CD8-positive, alpha-beta memory T cell (primary cell): ENCODE measurements around the gene WIZ. TPM values are rescaled to one million over a fixed set of nuclear protein-coding genes. Genes with fewer than 3 reads are reported as not detected.
A peak's percentile ranks its signal among the peaks of the same experiment; 100 is the strongest.
"Not testable (repeated sequence)": the region's sequence is repeated elsewhere in the genome, so short reads cannot be mapped to it uniquely, and the experiment has no call there.

Experiments
- CTCF ChIA-PET: fragments of 350-600 bp; sonication (Branson Sonifier 250); formaldehyde crosslinking; loops from one replicate; lab custom pipeline; 2021; ENCODE audit warnings: antibody characterized with exemption; lab: Charles Lee
- POLR2A ChIA-PET: fragments of 350-600 bp; sonication (Branson Sonifier 250); formaldehyde crosslinking; loops from one replicate; lab custom pipeline; 2021; ENCODE audit warnings: antibody characterized with exemption; lab: Charles Lee
- DNase-seq, 5 donors: peaks; one replicate each; pipeline versions ENCODE4 v3.0.0 to v3.0.0-alpha.2; 2020 to 2022; ENCODE audit warnings: mixed read lengths in 1 of 5
- H3K27ac ChIP-seq: one replicate; pipeline ENCODE4 v1.7.0; 2013; ENCODE audit warnings: low read depth, mild to moderate bottlenecking, low read length, moderate library complexity
- H3K27me3 ChIP-seq: 2 replicates; pipeline ENCODE4 v1.7.0; 2013; ENCODE audit warnings: low read length, mild to moderate bottlenecking; ENCODE audit not compliant: insufficient read depth, poor library complexity, severe bottlenecking
- H3K36me3 ChIP-seq: 2 replicates; pipeline ENCODE4 v1.7.0; 2013; ENCODE audit warnings: mild to moderate bottlenecking, low read length, moderate library complexity; ENCODE audit not compliant: insufficient read depth
- H3K4me1 ChIP-seq: 2 replicates; pipeline ENCODE4 v1.7.0; 2013; ENCODE audit warnings: mild to moderate bottlenecking, low read length, moderate library complexity; ENCODE audit not compliant: insufficient read depth
- H3K4me3 ChIP-seq: 2 replicates; pipeline ENCODE4 v1.7.0; 2013; ENCODE audit warnings: mild to moderate bottlenecking, low read length
- H3K9me3 ChIP-seq: 2 replicates; pipeline ENCODE4 v1.7.0; 2013; ENCODE audit warnings: mild to moderate bottlenecking, low read length
- H3K27ac Mint-ChIP-seq, 8 donors: one replicate each; pipeline ENCODE4 v1.8.0; 2020 to 2021; ENCODE audit warnings: mixed read lengths in 8 of 8, mild to moderate bottlenecking in 6 of 8, inconsistent platforms in 3 of 8, moderate library complexity in 3 of 8
- H3K27me3 Mint-ChIP-seq, 2 donors: one replicate each; pipeline ENCODE4 v1.8.0; 2020 to 2021; ENCODE audit warnings: mixed read lengths in 2 of 2, mild to moderate bottlenecking in 1 of 2, moderate library complexity in 1 of 2
- H3K36me3 Mint-ChIP-seq, 3 donors: one replicate each; pipeline ENCODE4 v1.8.0; 2020 to 2021; ENCODE audit warnings: mixed read lengths in 3 of 3, inconsistent platforms in 1 of 3, mild to moderate bottlenecking in 1 of 3
- H3K4me1 Mint-ChIP-seq, 3 donors: one replicate each; pipeline ENCODE4 v1.8.0; 2020 to 2021; ENCODE audit warnings: mixed read lengths in 3 of 3, inconsistent platforms in 1 of 3, mild to moderate bottlenecking in 1 of 3
- H3K4me3 Mint-ChIP-seq, 7 donors: one replicate each; pipeline ENCODE4 v1.8.0; 2020 to 2021; ENCODE audit warnings: mixed read lengths in 7 of 7, mild to moderate bottlenecking in 6 of 7, moderate library complexity in 4 of 7, inconsistent platforms in 2 of 7
- H3K9me3 Mint-ChIP-seq, 5 donors: one replicate each; pipeline ENCODE4 v1.8.0; 2020 to 2022; ENCODE audit warnings: mixed read lengths in 5 of 5, mild to moderate bottlenecking in 3 of 5, moderate library complexity in 2 of 5, inconsistent platforms in 1 of 5
- polyA plus RNA-seq: library from polyadenylated mRNA; unstranded; fragments of 300-500 nt; fragmentation: Illumina TruSeq; gene quantifications from one replicate; pipeline ENCODE4 v1.2.3, GENCODE V29; 2021
- total RNA-seq, 2 experiments: library from RNA; stranded (reverse); gene quantifications; one replicate each; pipeline ENCODE4 v1.2.3, GENCODE V29; 2021

The WIZ gene
- total and polyA plus RNA-seq, 3 experiments from 2014 or later = 1.8 to 31.2 (median 28.9) TPM

- no peaks in the 10 kb centered on the region for H3K4me1 ChIP-seq
- ChIA-PET CTCF (interaction anchor here (1.2 kb wide), 1 partner anchor 21 kb away, joined by 4 read pairs; the partner anchor contains the start of gene AKAP8L), POLR2A (no interaction called here)
- H3K9me3 ChIP-seq = no peaks in the 10 kb centered on the region
- no peak overlapping the region for H3K4me3 ChIP-seq
- peaks cover 0 to 87% (median 12%) of the 10 kb centered on the region in 3 donors for H3K36me3 Mint-ChIP-seq
- no peaks in the 10 kb centered on the region for H3K27me3 ChIP-seq
- no peaks in the 10 kb centered on the region for H3K9me3 Mint-ChIP-seq
- no peak overlapping the region for H3K4me3 Mint-ChIP-seq
- peak overlapping the region in 2 of 8 donors; percentile 20 to 55 for H3K27ac Mint-ChIP-seq
- peaks cover 3 to 10% (median 8%) of the 10 kb centered on the region in 3 donors for H3K4me1 Mint-ChIP-seq
- peaks cover 41% of the 10 kb centered on the region for H3K36me3 ChIP-seq
- no peaks in the 10 kb centered on the region for H3K27me3 Mint-ChIP-seq
- DNase-seq = no peak
- no peak overlapping the region for H3K27ac ChIP-seq
These were observed 52.0 kb downstream of the WIZ start for GRCh38 chr19:15397782-15398181.

GRCh38 chr19:15397236-15397635, 52.5 kb downstream of the WIZ start:
- H3K4me3 Mint-ChIP-seq = no peak overlapping the region
- H3K27me3 Mint-ChIP-seq = no peaks in the 10 kb centered on the region
- H3K4me1 ChIP-seq = no peaks in the 10 kb centered on the region
- H3K9me3 ChIP-seq = no peaks in the 10 kb centered on the region
- ChIA-PET POLR2A (no interaction called here), CTCF (interaction anchor here (1.2 kb wide), 1 partner anchor 22 kb away, joined by 4 read pairs; the partner anchor contains the start of gene AKAP8L)
- peaks cover 0 to 84% (median 12%) of the 10 kb centered on the region in 3 donors for H3K36me3 Mint-ChIP-seq
- H3K27me3 ChIP-seq = no peaks in the 10 kb centered on the region
- DNase-seq = no peak
- no peak overlapping the region for H3K4me3 ChIP-seq
- H3K27ac ChIP-seq = no peak overlapping the region
- H3K27ac Mint-ChIP-seq = peak overlapping the region in 2 of 8 donors; percentile 20 to 55
- peaks cover 3 to 11% (median 8%) of the 10 kb centered on the region in 3 donors for H3K4me1 Mint-ChIP-seq
- no peaks in the 10 kb centered on the region for H3K9me3 Mint-ChIP-seq
- H3K36me3 ChIP-seq = peaks cover 35% of the 10 kb centered on the region

GRCh38 chr19:15396436-15396835, 53.3 kb downstream of the WIZ start:
- Mint-ChIP-seq H3K4me3 (no peak overlapping the region), H3K27me3 (no peaks in the 10 kb centered on the region), H3K36me3 (peaks cover 0 to 82% (median 12%) of the 10 kb centered on the region in 3 donors), H3K27ac (peak overlapping the region in 4 of 8 donors; percentile 29 to 83 (median 46)), H3K9me3 (no peaks in the 10 kb centered on the region), H3K4me1 (peaks cover 3 to 11% (median 8%) of the 10 kb centered on the region in 3 donors)
- POLR2A ChIA-PET = no interaction called here
- CTCF ChIA-PET = no interaction called here
- H3K4me1 ChIP-seq = no peaks in the 10 kb centered on the region
- no peak for DNase-seq
- peaks cover 35% of the 10 kb centered on the region for H3K36me3 ChIP-seq
- H3K4me3 ChIP-seq = no peak overlapping the region
- H3K9me3 ChIP-seq = no peaks in the 10 kb centered on the region
- H3K27ac ChIP-seq = no peak overlapping the region
- no peaks in the 10 kb centered on the region for H3K27me3 ChIP-seq

- H3K4me3 Mint-ChIP-seq, H3K27me3 Mint-ChIP-seq, DNase-seq, H3K4me3 ChIP-seq, H3K27me3 ChIP-seq, H3K27ac Mint-ChIP-seq, CTCF ChIA-PET, H3K27ac ChIP-seq, H3K9me3 ChIP-seq, H3K4me1 ChIP-seq, H3K9me3 Mint-ChIP-seq, POLR2A ChIA-PET: not testable (repeated sequence)
- H3K36me3 ChIP-seq = peaks cover 35% of the 10 kb centered on the region
- Mint-ChIP-seq H3K4me1 (peaks cover 9 to 17% (median 13%) of the 10 kb centered on the region in 3 donors), H3K36me3 (peaks cover 0 to 78% (median 16%) of the 10 kb centered on the region in 3 donors)
These were observed 54.5 kb downstream of the WIZ start for GRCh38 chr19:15395251-15395650.

- Histone ChIP-seq H3K4me1 (no peaks in the 10 kb centered on the region), H3K27ac (no peak overlapping the region), H3K9me3 (no peaks in the 10 kb centered on the region), H3K36me3 (peaks cover 33% of the 10 kb centered on the region), H3K27me3 (no peaks in the 10 kb centered on the region), H3K4me3 (no peak overlapping the region)
- Mint-ChIP-seq H3K4me1 (peaks cover 9 to 17% (median 13%) of the 10 kb centered on the region in 3 donors), H3K27ac (peak overlapping the region in 2 of 8 donors; percentile 5 to 89), H3K36me3 (peaks cover 0 to 74% (median 17%) of the 10 kb centered on the region in 3 donors), H3K4me3 (no peak overlapping the region), H3K9me3 (no peaks in the 10 kb centered on the region), H3K27me3 (peaks cover 0 to 2% of the 10 kb centered on the region in 2 donors)
- no peak for DNase-seq
- CTCF ChIA-PET = interaction anchor here (1.0 kb wide), 1 partner anchor 13 kb away, joined by 3 read pairs; no protein-coding TSS in a partner anchor
- POLR2A ChIA-PET = no interaction called here
These were observed 55.3 kb downstream of the WIZ start for GRCh38 chr19:15394426-15394825.

GRCh38 chr19:15393963-15394362, 55.8 kb downstream of the WIZ start:
- H3K27ac Mint-ChIP-seq = peak overlapping the region in 2 of 8 donors; percentile 5 to 89
- DNase-seq = no peak
- ChIA-PET POLR2A (interaction anchor here (0.6 kb wide), 1 partner anchor 28 kb away, joined by 4 read pairs; no protein-coding TSS in a partner anchor), CTCF (interaction anchor here (1.0 kb wide), 1 partner anchor 13 kb away, joined by 3 read pairs; no protein-coding TSS in a partner anchor)
- Histone ChIP-seq H3K4me1 (no peaks in the 10 kb centered on the region), H3K4me3 (no peak overlapping the region), H3K27me3 (no peaks in the 10 kb centered on the region), H3K36me3 (peaks cover 28% of the 10 kb centered on the region), H3K27ac (no peak overlapping the region), H3K9me3 (no peaks in the 10 kb centered on the region)
- H3K4me1 Mint-ChIP-seq = peaks cover 9 to 17% (median 13%) of the 10 kb centered on the region in 3 donors
- H3K27me3 Mint-ChIP-seq = peaks cover 0 to 2% of the 10 kb centered on the region in 2 donors
- H3K9me3 Mint-ChIP-seq = no peaks in the 10 kb centered on the region
- no peak overlapping the region for H3K4me3 Mint-ChIP-seq
- peaks cover 0 to 73% (median 17%) of the 10 kb centered on the region in 3 donors for H3K36me3 Mint-ChIP-seq

GRCh38 chr19:15390814-15391213, 58.9 kb downstream of the WIZ start:
- no peak overlapping the region for H3K4me3 Mint-ChIP-seq
- Histone ChIP-seq H3K9me3 (no peaks in the 10 kb centered on the region), H3K4me3 (no peak overlapping the region), H3K27me3 (no peaks in the 10 kb centered on the region), H3K27ac (no peak overlapping the region), H3K4me1 (no peaks in the 10 kb centered on the region), H3K36me3 (peaks cover 4% of the 10 kb centered on the region)
- CTCF ChIA-PET = no interaction called here
- H3K9me3 Mint-ChIP-seq = no peaks in the 10 kb centered on the region
- H3K4me1 Mint-ChIP-seq = peaks cover 6 to 13% (median 12%) of the 10 kb centered on the region in 3 donors
- H3K27me3 Mint-ChIP-seq = peaks cover 0 to 2% of the 10 kb centered on the region in 2 donors
- no peak for DNase-seq
- H3K36me3 Mint-ChIP-seq = peaks cover 0 to 65% (median 7%) of the 10 kb centered on the region in 3 donors
- POLR2A ChIA-PET = no interaction called here
- H3K27ac Mint-ChIP-seq = peak overlapping the region in 4 of 8 donors; percentile 1 to 40 (median 8)

GRCh38 chr19:15381864-15382263, 67.9 kb downstream of the WIZ start:
- H3K27ac Mint-ChIP-seq = peak overlapping the region in 5 of 8 donors; percentile 5 to 86 (median 51)
- CTCF ChIA-PET = no interaction called here
- no peak for DNase-seq

More at GRCh38 chr19:15381864-15382263, 67.9 kb downstream of the WIZ start:
- Mint-ChIP-seq H3K36me3 (peaks cover 0 to 23% (median 0%) of the 10 kb centered on the region in 3 donors), H3K4me3 (peak overlapping the region in 4 of 7 donors; percentile 36 to 100 (median 73)), H3K27me3 (peaks cover 0 to 1% of the 10 kb centered on the region in 2 donors), H3K4me1 (peaks cover 22 to 31% (median 29%) of the 10 kb centered on the region in 3 donors), H3K9me3 (no peaks in the 10 kb centered on the region)
- POLR2A ChIA-PET = interaction anchor here (0.7 to 1.8 kb wide), 2 partner anchors 37 to 73 kb away, joined by 4 to 7 read pairs; partner anchors contain the start of gene AKAP8L
- no peak overlapping the region for H3K4me3 ChIP-seq
- peaks cover 21% of the 10 kb centered on the region for H3K4me1 ChIP-seq
- H3K36me3 ChIP-seq = no peaks in the 10 kb centered on the region
- H3K27me3 ChIP-seq = no peaks in the 10 kb centered on the region
- no peaks in the 10 kb centered on the region for H3K9me3 ChIP-seq
- no peak overlapping the region for H3K27ac ChIP-seq
